Measurements from ENCODE around the gene UBQLNL. TPM values are rescaled to one million over a fixed set of nuclear protein-coding genes. Genes with fewer than 3 reads are reported as not detected.

Gene UBQLNL
- total RNA-seq, 1 donor from 2014 or later = 0.53 TPM

DNA sequence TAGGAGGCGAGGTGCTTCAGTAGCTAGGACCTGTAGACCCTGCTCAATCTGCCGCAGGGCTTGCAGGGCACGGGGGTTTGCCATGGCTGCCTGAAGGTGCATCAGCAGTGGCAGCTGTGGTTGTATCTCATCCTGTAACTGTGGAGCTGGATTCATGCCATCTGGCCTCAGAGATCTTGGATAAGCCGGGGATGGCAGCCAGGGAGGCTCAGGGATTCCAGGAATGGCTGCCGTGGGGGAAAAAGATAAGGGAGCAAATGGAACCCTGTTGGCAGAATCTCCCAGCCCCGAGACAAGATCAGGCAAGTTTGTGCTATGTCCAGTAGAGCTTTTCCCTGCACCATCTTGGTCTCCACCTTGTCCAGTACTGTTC lies 8.6 kb downstream of the UBQLNL start:
- no peak for DNase-seq (ENCODE audit: extremely low read depth, low read depth, low spot score)

DNA sequence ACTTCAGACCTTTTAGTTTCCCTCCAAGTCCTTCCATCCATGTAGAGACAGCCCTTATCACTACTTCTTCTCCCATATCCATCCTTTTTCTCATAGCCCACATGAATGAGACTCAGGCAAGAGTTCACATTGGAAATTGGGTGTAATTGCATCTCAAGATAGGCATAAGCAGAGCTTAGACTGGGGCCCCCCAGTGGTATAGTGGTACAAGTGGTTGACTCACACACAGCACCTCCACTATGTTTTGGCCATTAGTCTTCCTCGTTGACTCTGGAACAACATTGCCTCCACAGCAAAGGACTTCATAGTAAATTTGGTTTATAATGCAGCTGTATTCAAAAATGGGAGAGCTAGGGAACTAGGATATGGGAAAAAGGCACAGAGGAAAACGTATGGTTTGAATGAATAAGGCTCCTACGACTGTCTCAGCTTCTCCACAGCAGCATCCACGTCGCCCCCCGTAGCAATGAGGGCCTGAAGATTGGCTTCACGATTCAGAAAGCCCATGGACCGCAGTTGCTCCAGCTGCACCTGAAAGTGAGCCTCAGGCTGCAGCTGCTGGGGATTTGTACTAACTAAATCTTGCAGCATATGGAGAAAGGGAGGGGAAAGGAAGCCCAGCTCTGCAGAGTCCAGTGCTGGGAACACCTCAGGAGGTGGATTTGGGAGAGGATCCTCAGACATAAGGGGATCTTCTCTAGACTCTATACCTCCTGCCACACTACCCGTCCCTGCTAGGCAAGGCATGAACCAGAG lies 9.1 kb downstream of the UBQLNL start:
- DNase-seq (ENCODE audit: extremely low read depth, low read depth, low spot score) = no peak

DNA sequence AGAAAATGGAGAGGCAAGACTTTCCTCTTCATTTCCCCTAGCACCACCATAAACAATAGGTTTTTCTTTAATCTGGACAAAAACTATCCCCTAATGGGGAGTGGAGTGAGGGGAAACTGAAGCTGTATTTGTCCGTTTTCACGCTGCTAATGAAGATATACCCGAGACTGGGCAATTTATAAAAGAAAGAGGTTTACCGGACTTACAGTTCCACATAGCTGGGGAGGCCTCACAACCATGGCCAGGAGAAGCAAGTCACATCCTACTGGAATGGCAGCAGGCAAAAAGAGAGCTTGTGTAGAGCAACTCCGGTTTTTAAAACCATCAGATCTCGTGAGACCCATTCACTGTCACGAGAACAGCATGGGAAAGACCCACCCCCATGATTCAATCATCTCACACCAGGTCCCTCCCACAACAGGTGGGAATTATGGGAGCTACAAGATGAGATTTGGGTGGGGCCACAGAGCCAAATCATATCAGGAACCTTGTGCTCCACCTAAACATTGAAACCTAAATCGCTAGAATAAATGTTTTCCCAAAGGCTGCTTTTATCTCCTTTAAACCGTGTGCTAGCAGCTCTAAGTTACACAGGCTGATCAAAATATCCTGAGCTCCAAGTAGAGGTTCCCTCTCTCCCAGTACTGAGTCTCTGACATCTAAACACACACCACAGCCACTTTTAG lies 11.0 kb downstream of the UBQLNL start:
- DNase-seq (ENCODE audit: extremely low read depth, low read depth, low spot score) = no peak

DNA sequence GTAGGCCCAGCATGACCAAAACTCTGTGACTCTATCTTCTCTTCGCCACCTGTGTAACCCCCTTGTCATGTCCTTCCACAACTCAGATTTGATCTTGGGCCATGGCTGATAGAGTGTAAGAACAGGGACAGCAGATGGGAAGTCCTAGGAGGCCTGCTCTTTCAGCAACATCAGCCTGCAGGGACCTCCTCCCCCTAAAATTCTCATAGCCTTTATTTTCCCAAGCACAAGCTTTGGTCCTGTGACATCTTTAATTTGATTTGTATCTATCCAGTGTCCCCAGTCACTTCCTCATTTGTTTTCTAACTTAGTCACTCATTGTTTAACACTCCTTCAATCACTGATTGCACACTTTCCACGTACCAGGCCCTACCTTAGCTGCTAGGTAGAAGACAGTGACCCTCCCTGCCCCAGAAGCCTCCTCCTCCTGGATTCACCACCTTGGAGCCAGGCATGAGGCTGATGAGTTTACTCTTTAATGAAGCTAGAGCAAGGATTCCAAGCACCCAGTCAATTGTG lies 12.0 kb downstream of the UBQLNL start:
- no peak for DNase-seq (ENCODE audit: extremely low read depth, low read depth, low spot score)

DNA sequence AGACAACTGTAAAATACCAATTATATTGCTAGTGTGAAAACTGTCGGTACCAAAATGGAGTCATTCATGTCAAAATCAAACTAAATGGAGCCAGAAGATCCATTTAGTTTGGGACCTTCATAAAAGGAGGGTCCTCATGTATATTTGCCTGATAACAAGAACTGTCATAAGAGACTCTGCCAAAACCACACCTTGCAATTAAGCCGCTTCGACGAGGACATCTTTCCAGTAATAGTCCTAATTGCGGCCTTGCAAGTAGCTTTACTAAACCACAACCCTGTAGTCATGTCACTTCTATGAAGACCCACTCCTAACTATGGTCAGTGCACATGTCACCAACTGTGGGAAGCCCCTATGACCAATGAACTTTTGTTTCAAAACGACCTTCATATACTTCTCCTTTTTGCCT lies 16.1 kb downstream of the UBQLNL start:
- DNase-seq (ENCODE audit: extremely low read depth, low read depth, low spot score) = no peak

DNA sequence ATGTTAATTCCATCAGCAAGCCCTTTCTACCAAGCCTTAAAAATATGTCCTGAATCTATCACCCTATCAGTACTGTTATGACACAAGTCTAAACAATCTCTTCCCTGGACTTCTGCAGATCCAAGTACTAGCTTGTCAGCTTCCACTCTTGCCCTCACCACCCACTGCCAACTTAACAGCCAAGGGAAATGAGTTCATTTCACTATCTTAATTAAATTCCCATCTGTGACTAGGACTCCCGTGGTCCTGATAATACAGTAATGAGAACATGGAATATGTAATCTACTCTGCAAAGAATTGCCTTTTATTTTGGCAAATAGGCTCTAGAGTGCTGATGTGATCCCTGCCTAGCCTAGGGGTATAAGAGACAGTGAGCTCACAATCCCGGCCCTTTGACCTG lies 16.8 kb downstream of the UBQLNL start:
- no peak for DNase-seq (ENCODE audit: extremely low read depth, low read depth, low spot score)

DNA sequence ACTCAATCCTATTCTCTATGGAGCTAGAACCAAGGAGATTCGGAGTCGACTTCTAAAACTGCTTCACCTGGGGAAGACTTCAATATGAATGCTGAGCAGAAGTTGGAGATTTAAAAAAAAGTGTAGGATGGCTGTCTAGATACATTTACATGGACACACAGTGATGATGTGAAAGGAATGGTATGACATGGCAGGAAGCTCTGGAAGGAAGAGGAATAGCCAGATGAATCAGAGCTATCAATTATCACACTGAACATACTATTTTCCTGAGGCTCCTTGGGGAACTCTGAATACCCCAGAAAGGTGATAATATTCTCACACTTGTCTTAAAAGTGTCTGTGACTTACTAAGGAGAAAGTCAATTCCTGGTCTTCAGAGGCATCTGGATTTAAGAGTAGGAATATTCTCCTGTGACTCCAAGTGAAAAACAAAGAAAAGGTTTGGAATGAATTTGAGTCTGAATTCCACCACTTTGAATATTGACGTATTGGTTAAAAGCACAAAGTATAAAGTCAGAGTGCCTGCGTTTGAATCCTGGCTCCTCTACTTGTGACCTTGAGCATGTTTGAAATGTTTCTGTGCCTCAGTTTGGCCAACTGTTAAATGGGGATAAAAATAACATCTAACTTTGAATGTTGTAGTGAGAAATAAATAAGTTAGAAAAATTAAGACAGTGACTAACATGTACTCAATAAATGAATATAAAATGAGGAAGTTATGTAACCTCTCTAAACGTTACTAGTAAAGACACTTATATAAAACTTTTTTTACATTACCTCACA lies 26.7 kb downstream of the UBQLNL start:
- DNase-seq (ENCODE audit: extremely low read depth, low read depth, low spot score) = no peak

DNA sequence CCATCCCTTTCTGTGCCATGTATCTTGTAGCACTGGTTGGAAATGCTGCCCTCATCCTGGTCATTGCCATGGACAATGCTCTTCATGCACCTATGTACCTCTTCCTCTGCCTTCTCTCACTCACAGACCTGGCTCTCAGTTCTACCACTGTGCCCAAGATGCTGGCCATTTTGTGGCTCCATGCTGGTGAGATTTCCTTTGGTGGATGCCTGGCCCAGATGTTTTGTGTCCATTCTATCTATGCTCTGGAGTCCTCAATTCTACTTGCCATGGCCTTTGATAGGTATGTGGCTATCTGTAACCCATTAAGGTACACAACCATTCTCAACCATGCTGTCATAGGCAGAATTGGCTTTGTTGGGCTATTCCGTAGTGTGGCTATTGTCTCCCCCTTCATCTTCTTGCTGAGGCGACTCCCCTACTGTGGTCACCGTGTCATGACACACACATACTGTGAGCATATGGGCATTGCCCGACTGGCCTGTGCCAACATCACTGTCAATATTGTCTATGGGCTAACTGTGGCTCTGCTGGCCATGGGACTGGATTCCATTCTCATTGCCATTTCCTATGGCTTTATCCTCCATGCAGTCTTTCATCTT lies 27.6 kb downstream of the UBQLNL start:
- no peak for DNase-seq (ENCODE audit: extremely low read depth, low read depth, low spot score)

DNA sequence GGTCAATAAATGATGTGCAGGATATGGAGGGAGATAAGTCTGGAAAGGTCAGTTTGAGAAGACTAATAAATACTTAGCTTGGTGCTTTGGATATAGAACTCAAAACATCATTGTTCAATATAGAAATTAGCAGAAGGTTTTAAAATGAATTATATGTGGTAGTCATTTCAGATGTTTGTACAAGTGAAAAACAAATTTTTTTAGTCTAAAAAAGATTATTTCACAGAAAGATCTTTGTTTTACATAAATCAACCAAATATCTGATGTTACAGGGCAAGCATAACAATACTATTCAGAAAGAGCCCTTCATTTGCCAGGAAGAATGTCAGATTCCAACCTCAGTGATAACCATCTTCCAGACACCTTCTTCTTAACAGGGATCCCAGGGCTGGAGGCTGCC lies 28.1 kb downstream of the UBQLNL start, which contains the start of gene OR52D1:
TSS of gene OR52D1 (plus strand) at position 301 of the 400 bp plus-strand sequence. CDS start at position 323, 22 bp downstream.
- DNase-seq (ENCODE audit: extremely low read depth, low read depth, low spot score) = no peak

DNA sequence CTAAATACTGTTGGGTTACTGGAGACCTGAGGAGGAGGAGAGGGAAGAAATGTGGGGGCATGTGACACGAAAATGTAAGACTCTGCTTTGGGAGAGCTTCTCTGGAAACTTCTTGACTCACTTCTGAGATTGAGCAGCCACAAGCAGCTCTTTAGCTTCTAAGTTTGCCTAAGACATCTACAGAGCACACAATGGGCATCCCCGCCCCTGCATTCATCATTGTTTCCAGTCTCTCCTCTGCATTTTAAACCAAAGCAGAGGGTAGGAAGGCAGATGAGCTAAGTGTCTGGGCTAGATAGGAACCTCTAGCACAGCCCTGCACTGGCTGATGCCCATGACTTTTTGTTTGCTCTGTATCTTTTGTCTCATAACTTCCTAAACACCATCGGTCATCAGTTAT lies 30.1 kb downstream of the UBQLNL start:
- DNase-seq (ENCODE audit: extremely low read depth, low read depth, low spot score) = no peak

DNA sequence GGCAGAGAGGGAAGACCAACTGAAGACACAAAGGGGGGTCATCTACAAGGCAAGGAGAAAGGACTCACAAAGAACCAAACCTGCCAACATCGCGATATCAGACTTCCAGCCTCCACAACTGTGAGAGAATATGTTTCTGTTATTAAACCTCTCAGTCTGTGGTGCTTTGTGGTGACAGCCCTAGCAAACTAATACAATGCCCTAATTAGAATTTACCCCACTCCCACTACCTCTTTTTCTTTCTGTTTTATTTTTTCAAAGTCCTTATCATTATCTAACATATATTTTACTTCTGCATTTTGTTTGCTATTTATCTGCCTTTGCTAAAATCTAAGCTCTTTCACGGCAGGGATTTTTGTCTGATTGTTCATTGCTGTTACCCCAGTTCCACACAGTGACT lies 30.5 kb downstream of the UBQLNL start:
- no peak for DNase-seq (ENCODE audit: extremely low read depth, low read depth, low spot score)

DNA sequence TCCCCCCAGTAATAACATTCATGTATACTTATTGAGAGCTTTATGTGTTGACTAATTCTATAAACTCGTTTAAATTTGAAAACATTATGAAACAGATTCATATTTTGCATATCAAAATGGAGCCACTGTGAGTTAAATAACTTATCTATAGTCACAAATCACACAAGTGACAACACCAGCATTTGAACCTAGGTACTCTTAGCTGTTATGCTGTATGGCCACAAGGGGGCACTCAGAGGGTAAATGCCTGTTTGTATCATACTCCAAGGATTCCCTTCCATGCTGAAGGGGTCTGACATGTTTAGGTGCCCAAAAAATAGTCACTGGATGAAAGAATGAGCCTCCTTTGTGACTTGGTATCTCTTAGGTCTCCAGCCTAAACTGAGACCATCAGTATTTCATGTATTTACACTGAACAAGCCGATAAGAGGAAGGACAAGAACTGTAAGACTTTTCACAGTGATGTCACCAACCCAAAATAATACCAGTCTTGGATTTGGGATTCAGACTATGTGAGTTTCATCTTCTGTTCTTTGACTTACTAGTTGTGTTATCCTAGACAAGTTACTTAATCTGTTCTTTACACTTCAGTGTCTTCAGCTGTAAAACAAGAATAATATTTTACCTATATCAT lies 40.2 kb downstream of the UBQLNL start:
- DNase-seq (ENCODE audit: extremely low read depth, low read depth, low spot score) = peak; percentile 22

DNA sequence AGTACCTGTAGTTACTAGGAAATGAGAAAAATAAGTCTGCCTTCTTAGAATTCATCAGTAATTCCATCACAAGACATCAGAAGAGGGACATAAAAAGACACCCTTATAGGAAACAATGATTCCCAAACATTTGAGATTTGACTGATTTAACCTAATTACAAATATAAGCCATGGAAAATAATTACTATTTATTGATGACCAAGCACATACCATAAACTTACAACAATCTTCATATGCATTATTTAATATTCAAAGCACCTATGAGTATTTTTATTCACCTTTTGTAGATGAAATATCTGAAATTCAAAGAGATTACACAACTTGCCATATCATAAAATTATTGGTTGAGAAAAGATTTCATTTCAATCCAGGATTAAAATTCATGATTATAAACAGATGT lies 42.6 kb downstream of the UBQLNL start:
- DNase-seq (ENCODE audit: extremely low read depth, low read depth, low spot score) = no peak

DNA sequence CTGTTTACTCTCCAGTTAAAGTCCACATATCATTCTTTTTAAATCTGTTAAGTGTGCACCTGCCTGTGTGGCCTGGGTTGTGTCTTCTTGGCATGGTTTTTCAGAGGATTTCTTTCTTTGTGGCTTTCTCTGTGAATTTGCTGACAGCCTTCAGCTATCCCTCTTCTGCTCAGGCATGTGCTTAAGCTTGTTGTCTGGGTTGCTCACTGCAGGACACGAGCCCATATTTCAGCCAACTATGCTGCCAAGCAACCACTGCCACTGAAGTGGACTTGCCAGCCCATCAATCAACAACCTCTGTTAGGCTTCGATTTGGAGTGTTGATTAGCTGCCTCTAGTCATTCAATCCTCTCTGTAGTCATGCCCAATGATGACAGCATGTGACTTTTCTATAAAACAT lies 49.0 kb downstream of the UBQLNL start:
- no peak for DNase-seq (ENCODE audit: extremely low read depth, low read depth, low spot score)

Other genes starting within 250 kb of the UBQLNL start
- gene HBE1, start 246.8 kb downstream of the UBQLNL start, total RNA-seq = not detected in 2 replicates
- gene OR51B4, start 214.8 kb downstream of the UBQLNL start, total RNA-seq = not detected in 2 replicates
- not detected in 2 replicates for gene OR51B2, start 192.4 kb downstream of the UBQLNL start, total RNA-seq
- gene OR51B5, start 173.2 kb downstream of the UBQLNL start, total RNA-seq = not detected in 2 replicates
- gene OR51B6, start 165.2 kb downstream of the UBQLNL start, total RNA-seq = not detected in 2 replicates
- not detected in 2 replicates for gene OR51M1, start 132.9 kb downstream of the UBQLNL start, total RNA-seq
- not detected in 2 replicates for gene OR51Q1, start 94.6 kb downstream of the UBQLNL start, total RNA-seq
- not detected in 2 replicates for gene OR51I1, start 75.2 kb downstream of the UBQLNL start, total RNA-seq
- not detected in 2 replicates for gene OR51I2, start 67.4 kb downstream of the UBQLNL start, total RNA-seq
- not detected in 2 replicates for gene OR52D1, start 28.0 kb downstream of the UBQLNL start, total RNA-seq
- gene UBQLN3, start 6.7 kb downstream of the UBQLNL start, total RNA-seq = not detected in 2 replicates
- not detected in 2 replicates for gene OR52H1, start 31.8 kb upstream of the UBQLNL start, total RNA-seq
- not detected in 2 replicates for gene OR52B6, start 64.2 kb upstream of the UBQLNL start, total RNA-seq
- gene TRIM6, start 79.9 kb upstream of the UBQLNL start, total RNA-seq = 1.5 and 5.1 TPM in 2 replicates
- gene TRIM34, start 108.3 kb upstream of the UBQLNL start, total RNA-seq = 9.2 and 12.1 TPM in 2 replicates
- gene TRIM5, start 168.4 kb upstream of the UBQLNL start, total RNA-seq = 42.2 and 53.9 TPM in 2 replicates
- 67.7 and 128 TPM in 2 replicates for gene TRIM22, start 173.1 kb upstream of the UBQLNL start, total RNA-seq
- gene OR56B1, start 219.7 kb upstream of the UBQLNL start, total RNA-seq = not detected in 2 replicates
- not detected in 2 replicates for gene OR52N4, start 237.5 kb upstream of the UBQLNL start, total RNA-seq

Data from glomerular endothelial cell (primary cell).